A549 (cell line): ENCODE data around the gene MGRN1. TPM values are rescaled to one million over a fixed set of nuclear protein-coding genes. Genes with fewer than 3 reads are reported as not detected.

Experiments
- ATAC-seq, 2 experiments: fragments of 200-7000 bp in 1 of 2; fragments of >200 bp in 1 of 2; cut with Nextera tagmentation in 1 of 2; cut with Tn5 transposase in 1 of 2; 3 replicates each; pipeline versions ENCODE4 v1.8.0 to v1.9.1; 2018 to 2020; ENCODE audit warnings: mild to moderate bottlenecking in 1 of 2, moderate library complexity in 1 of 2
- CTCF ChIA-PET: fragments of 300-600 bp; sonication (Branson Sonifier 250); formaldehyde crosslinking; extraction: SDS; loops from one replicate; lab custom pipeline; 2021; ENCODE audit warnings: antibody characterized with exemption, inconsistent platforms; lab: Yijun Ruan, JAX
- POLR2A ChIA-PET: fragments of 350-600 bp; formaldehyde crosslinking; extraction: SDS; loops from one replicate; lab custom pipeline; 2021; ENCODE audit warnings: antibody characterized with exemption, inconsistent platforms; lab: Yijun Ruan, JAX
- DNase-seq, 2 experiments: peaks; one replicate each; pipeline versions ENCODE4 v3.0.0 to v3.0.0-alpha.2; 2011 to 2016; ENCODE audit warnings: low read depth in 1 of 2, low spot score in 1 of 2
- FAIRE-seq: peaks from 2 replicates; lab custom pipeline; 2011; peaks lifted over from hg19 to GRCh38; lab: Jason Lieb, UNC
- H3K27ac ChIP-seq, 2 experiments: fragments of >200 bp; sonication (Bioruptor Twin); formaldehyde crosslinking; 3 replicates each; pipeline ENCODE4 v1.5.1; 2016 to 2017
- H3K4me1 ChIP-seq: fragments of >200 bp; sonication (Bioruptor Twin); formaldehyde crosslinking; 3 replicates; pipeline ENCODE4 v1.6.1; 2016
- H3K4me2 ChIP-seq: fragments of >200 bp; sonication (Bioruptor Twin); formaldehyde crosslinking; 3 replicates; pipeline ENCODE4 v1.6.1; 2016
- H3K4me3 ChIP-seq: fragments of >200 bp; sonication (Bioruptor Twin); formaldehyde crosslinking; 3 replicates; pipeline ENCODE4 v1.5.1; 2016
- H3K9me3 ChIP-seq: fragments of >200 bp; sonication (Bioruptor Twin); formaldehyde crosslinking; 3 replicates; pipeline ENCODE4 v1.6.1; 2016
- CBX2 ChIP-seq: fragments of 200-600 bp; sonication (generic); IDR thresholded peaks from 2 replicates; pipeline ENCODE4 v1.6.1; 2016; ENCODE audit warnings: low read depth, mild to moderate bottlenecking, borderline replicate concordance
- CHD2 ChIP-seq: fragments of 150-350 bp; IDR thresholded peaks from 2 replicates; pipeline ENCODE4 v1.6.1; 2014; ENCODE audit warnings: low read length; ENCODE audit not compliant: partially characterized antibody
- EHMT2 ChIP-seq: fragments of 200-600 bp; sonication (generic); IDR thresholded peaks from 2 replicates; pipeline ENCODE4 v1.6.1; 2016; ENCODE audit warnings: antibody characterized with exemption, low read depth, mild to moderate bottlenecking, moderate library complexity
- EP300 ChIP-seq, 2 experiments: fragments of >200 bp; sonication (Bioruptor Twin); formaldehyde crosslinking; IDR thresholded peaks; 2 replicates in 1 of 2; 3 replicates in 1 of 2; pipeline ENCODE4 v1.6.1; 2016 to 2017
- FOSB ChIP-seq: fragments of 250-450 bp; sonication (Bioruptor Pico); IDR thresholded peaks from 2 replicates; pipeline ENCODE4 v1.5.0; 2020; ENCODE audit warnings: mild to moderate bottlenecking, moderate library complexity
- KDM1A ChIP-seq: fragments of 200-600 bp; sonication (generic); IDR thresholded peaks from 2 replicates; pipeline ENCODE4 v1.6.1; 2016; ENCODE audit warnings: low read depth, mild to moderate bottlenecking
- KDM5A ChIP-seq: fragments of 200-600 bp; sonication (generic); IDR thresholded peaks from 2 replicates; pipeline ENCODE4 v1.6.1; 2016; ENCODE audit warnings: antibody characterized with exemption, mild to moderate bottlenecking
- MAZ ChIP-seq: fragments of 150-350 bp; IDR thresholded peaks from 2 replicates; pipeline ENCODE4 v1.6.1; 2014; ENCODE audit warnings: antibody characterized with exemption, low read depth, low read length, borderline replicate concordance
- NFE2L2 ChIP-seq: fragments of 150-350 bp; conservative IDR thresholded peaks from 2 replicates; pipeline ENCODE4 v1.6.1; 2014; ENCODE audit warnings: low read length
- POLR2AphosphoS2 ChIP-seq: conservative IDR thresholded peaks from 2 replicates; pipeline ENCODE4 v1.6.1; 2012; ENCODE audit warnings: low read length, improper control_type of control experiment, inconsistent platforms
- RAD21 ChIP-seq, 2 experiments: fragments of >200 bp in 1 of 2; sonication (Bioruptor Twin) in 1 of 2; formaldehyde crosslinking in 1 of 2; IDR thresholded peaks in 1 of 2; conservative IDR thresholded peaks in 1 of 2; 2 replicates in 1 of 2; 3 replicates in 1 of 2; pipeline ENCODE4 v1.6.1; 2012 to 2018; ENCODE audit warnings: inconsistent platforms in 1 of 2
- RARB ChIP-seq: fragments of 250-450 bp; sonication (Bioruptor Pico); IDR thresholded peaks from 2 replicates; pipeline ENCODE4 v1.8.0; 2021; ENCODE audit warnings: mild to moderate bottlenecking, moderate library complexity
- RNF2 ChIP-seq: fragments of 200-600 bp; sonication (generic); IDR thresholded peaks from 2 replicates; pipeline ENCODE4 v1.6.1; 2016; ENCODE audit warnings: low read depth, mild to moderate bottlenecking, antibody characterized with exemption, moderate library complexity, borderline replicate concordance
- SREBF2 ChIP-seq: fragments of 450-650 bp; IDR thresholded peaks from 2 replicates; pipeline ENCODE4 v1.6.1; 2014; ENCODE audit warnings: mild to moderate bottlenecking, moderate library complexity
- ZC3H11A ChIP-seq: fragments of 450-650 bp; IDR thresholded peaks from 2 replicates; pipeline ENCODE4 v1.6.1; 2014; ENCODE audit warnings: antibody characterized with exemption, mild to moderate bottlenecking
- ZSCAN20 ChIP-seq: fragments of 250-450 bp; sonication (Bioruptor Pico); IDR thresholded peaks from 2 replicates; pipeline ENCODE4 v1.8.0; 2022; ENCODE audit warnings: mild to moderate bottlenecking, moderate library complexity
- WGBS: methylation state at CpG from one replicate; pipeline ENCODE4 v1.1.6; 2017; ENCODE audit errors: missing lambda C conversion rate; 5-methylcytosine and 5-hydroxymethylcytosine counted together
- polyA plus RNA-seq, 4 experiments: library from polyadenylated mRNA; depleted of rRNA in 3 of 4; stranded (reverse); fragments of >200 nt; fragmentation: RNase III in 1 of 4; extraction: RNeasy Plus Mini Kit Qiagen cat#74134 plus additional on column Dnase treatment in 1 of 4; gene quantifications; 2 replicates in 3 of 4; 3 replicates in 1 of 4; pipeline ENCODE4 v1.2.3, GENCODE V29; 2011 to 2017
- TF ChIP-seq, protein P1 (sequence below): fragments of 200-600 bp; sonication (generic); IDR thresholded peaks from 2 replicates; pipeline ENCODE4 v1.6.1; 2016; ENCODE audit warnings: antibody characterized with exemption, mild to moderate bottlenecking, moderate library complexity
- TF ChIP-seq, protein P2 (sequence below): fragments of >200 bp; sonication (Bioruptor Twin); formaldehyde crosslinking; IDR thresholded peaks from 2 replicates; pipeline ENCODE4 v1.6.1; 2016
- TF ChIP-seq, protein P3 (sequence below): IDR thresholded peaks from 2 replicates; pipeline ENCODE4 v1.6.1; 2012
- TF ChIP-seq, protein P4 (sequence below): fragments of 250-450 bp; sonication (Bioruptor Pico); IDR thresholded peaks from 2 replicates; pipeline ENCODE4 v1.5.0; 2020; ENCODE audit warnings: low read depth, mild to moderate bottlenecking, moderate library complexity

The MGRN1 gene
- polyA plus RNA-seq, 2 of the 4 experiments (the other 2 are of a cell fraction): 4.3 to 29.9 TPM

DNA sequence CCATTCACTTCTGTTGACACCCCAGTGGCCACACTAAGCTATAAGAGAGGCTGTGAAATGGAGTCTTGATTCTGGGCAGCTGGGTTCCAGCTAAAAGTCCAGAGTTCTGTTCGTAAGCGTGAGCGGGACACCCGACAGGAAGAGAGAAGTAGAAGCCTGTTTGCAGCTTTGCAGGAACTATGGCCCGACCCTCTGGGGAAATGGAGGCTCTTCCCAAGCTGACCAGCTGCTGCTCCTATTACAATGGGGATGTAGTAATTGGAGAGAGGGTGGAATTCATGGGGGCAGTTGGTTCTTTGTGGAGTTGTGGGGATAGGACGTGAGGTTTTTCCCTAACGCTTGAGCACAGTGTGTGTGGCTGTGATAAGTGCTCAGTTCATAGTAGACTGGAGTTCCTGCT is 38.3 kb upstream of the MGRN1 start:
- 75% methylated on average over 7 of the region's 7 CpGs for WGBS
- H3K4me3 ChIP-seq: no peak overlapping the region
- H3K9me3 ChIP-seq: no peaks in the 10 kb centered on the region
- ChIA-PET POLR2A (interaction anchor here (1.0 kb wide), 1 partner anchor 50 kb away, joined by 3 read pairs; no protein-coding TSS in a partner anchor), CTCF (interaction anchor here (0.7 to 8.2 kb wide), 31 partner anchors 9 to 119 kb away, joined by 3 to 126 read pairs (median 7); partner anchors contain the start of genes CDIP1, MGRN1 and UBALD1)
- ATAC-seq (no peak), DNase-seq (no peak), FAIRE-seq (no peak)
- TF ChIP-seq, protein P1, sequence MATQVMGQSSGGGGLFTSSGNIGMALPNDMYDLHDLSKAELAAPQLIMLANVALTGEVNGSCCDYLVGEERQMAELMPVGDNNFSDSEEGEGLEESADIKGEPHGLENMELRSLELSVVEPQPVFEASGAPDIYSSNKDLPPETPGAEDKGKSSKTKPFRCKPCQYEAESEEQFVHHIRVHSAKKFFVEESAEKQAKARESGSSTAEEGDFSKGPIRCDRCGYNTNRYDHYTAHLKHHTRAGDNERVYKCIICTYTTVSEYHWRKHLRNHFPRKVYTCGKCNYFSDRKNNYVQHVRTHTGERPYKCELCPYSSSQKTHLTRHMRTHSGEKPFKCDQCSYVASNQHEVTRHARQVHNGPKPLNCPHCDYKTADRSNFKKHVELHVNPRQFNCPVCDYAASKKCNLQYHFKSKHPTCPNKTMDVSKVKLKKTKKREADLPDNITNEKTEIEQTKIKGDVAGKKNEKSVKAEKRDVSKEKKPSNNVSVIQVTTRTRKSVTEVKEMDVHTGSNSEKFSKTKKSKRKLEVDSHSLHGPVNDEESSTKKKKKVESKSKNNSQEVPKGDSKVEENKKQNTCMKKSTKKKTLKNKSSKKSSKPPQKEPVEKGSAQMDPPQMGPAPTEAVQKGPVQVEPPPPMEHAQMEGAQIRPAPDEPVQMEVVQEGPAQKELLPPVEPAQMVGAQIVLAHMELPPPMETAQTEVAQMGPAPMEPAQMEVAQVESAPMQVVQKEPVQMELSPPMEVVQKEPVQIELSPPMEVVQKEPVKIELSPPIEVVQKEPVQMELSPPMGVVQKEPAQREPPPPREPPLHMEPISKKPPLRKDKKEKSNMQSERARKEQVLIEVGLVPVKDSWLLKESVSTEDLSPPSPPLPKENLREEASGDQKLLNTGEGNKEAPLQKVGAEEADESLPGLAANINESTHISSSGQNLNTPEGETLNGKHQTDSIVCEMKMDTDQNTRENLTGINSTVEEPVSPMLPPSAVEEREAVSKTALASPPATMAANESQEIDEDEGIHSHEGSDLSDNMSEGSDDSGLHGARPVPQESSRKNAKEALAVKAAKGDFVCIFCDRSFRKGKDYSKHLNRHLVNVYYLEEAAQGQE: no peak
- TF ChIP-seq, protein P2, sequence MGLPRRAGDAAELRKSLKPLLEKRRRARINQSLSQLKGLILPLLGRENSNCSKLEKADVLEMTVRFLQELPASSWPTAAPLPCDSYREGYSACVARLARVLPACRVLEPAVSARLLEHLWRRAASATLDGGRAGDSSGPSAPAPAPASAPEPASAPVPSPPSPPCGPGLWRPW: no peak
- TF ChIP-seq ZSCAN20 (CRISPR knock-in tag) (no peak), KDM5A (no peak), ZC3H11A (no peak), EHMT2 (no peak), RNF2 (no peak), RAD21 (conservative IDR thresholded peaks at IDR 0.05 in 1 of 2, IDR thresholded peaks at IDR 0.05 in 1 of 2) (no peak), EP300 (IDR thresholded peaks at IDR 0.05) (no peak), FOSB (CRISPR knock-in tag) (no peak), RARB (no peak), CBX2 (no peak), SREBF2 (no peak), CHD2 (no peak), NFE2L2 (no peak)
- TF ChIP-seq, protein P3, sequence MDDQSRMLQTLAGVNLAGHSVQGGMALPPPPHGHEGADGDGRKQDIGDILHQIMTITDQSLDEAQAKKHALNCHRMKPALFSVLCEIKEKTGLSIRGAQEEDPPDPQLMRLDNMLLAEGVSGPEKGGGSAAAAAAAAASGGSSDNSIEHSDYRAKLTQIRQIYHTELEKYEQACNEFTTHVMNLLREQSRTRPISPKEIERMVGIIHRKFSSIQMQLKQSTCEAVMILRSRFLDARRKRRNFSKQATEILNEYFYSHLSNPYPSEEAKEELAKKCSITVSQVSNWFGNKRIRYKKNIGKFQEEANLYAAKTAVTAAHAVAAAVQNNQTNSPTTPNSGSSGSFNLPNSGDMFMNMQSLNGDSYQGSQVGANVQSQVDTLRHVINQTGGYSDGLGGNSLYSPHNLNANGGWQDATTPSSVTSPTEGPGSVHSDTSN: no peak
- H3K4me2 ChIP-seq: no peak overlapping the region
- H3K4me1 ChIP-seq: no peaks in the 10 kb centered on the region
- no peak overlapping the region for H3K27ac ChIP-seq

DNA sequence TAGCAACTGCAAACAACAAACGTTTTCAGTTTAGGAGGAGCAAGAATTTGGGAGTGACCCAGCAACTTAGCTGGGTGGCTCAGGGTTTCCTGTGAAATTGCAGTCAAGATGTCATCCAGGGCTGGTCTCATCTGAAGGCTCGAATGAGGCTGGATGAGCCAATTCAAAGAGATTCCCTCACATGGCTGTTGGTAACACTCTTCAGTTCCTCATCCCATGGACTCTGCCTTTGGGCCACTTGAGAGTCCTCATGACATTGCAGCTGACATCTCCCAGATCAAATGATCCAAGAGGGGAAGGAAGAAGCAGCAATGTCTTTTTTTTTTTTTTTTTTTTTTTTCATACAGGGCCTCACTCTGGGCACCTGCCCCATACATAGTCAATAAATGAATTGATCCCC is 36.2 kb upstream of the MGRN1 start:
- no peak for FAIRE-seq
- CTCF ChIA-PET: interaction anchor here (0.8 to 8.2 kb wide), 8 partner anchors 16 to 186 kb away, joined by 3 to 126 read pairs (median 3); partner anchors contain the start of gene MGRN1

More for the DNA sequence above, 36.2 kb upstream of the MGRN1 start:
- 29% methylated on average over 2 of the region's 2 CpGs for WGBS
- H3K27ac ChIP-seq: no peak overlapping the region
- ATAC-seq (no peak), DNase-seq (no peak)
- no peak for TF ChIP-seq MAZ
- no peak for TF ChIP-seq KDM1A
- TF ChIP-seq POLR2AphosphoS2: no peak
- no peak for TF ChIP-seq CHD2
- no peak for TF ChIP-seq NFE2L2
- TF ChIP-seq, protein P4, sequence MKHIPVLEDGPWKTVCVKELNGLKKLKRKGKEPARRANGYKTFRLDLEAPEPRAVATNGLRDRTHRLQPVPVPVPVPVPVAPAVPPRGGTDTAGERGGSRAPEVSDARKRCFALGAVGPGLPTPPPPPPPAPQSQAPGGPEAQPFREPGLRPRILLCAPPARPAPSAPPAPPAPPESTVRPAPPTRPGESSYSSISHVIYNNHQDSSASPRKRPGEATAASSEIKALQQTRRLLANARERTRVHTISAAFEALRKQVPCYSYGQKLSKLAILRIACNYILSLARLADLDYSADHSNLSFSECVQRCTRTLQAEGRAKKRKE (CRISPR knock-in tag): no peak
- no peaks in the 10 kb centered on the region for H3K4me1 ChIP-seq
- no peak overlapping the region for H3K4me3 ChIP-seq
- POLR2A ChIA-PET: no interaction called here
- no peaks in the 10 kb centered on the region for H3K9me3 ChIP-seq
- H3K4me2 ChIP-seq: no peak overlapping the region
